Vagina (tissue), 2 donors: ENCODE results near the gene C12orf60. TPM values are rescaled to one million over a fixed set of nuclear protein-coding genes. Genes with fewer than 3 reads are reported as not detected.
"Not testable (repeated sequence)": the region's sequence is repeated elsewhere in the genome, so short reads cannot be mapped to it uniquely, and the experiment has no call there.

Experiments used
- DNase-seq, 2 donors: peaks; one replicate each; pipeline ENCODE4 v3.0.0-alpha.2; 2017; ENCODE audit errors: extremely low spot score in 2 of 2
- H3K27ac ChIP-seq: fragments of 200-600 bp; sonication (generic); one replicate; pipeline ENCODE4 v1.5.1; 2019
- H3K27me3 ChIP-seq: fragments of 200-600 bp; sonication (generic); one replicate; pipeline ENCODE4 v1.5.1; 2019
- H3K36me3 ChIP-seq, 2 donors: fragments of 200-600 bp; sonication (generic); one replicate each; pipeline ENCODE4 v1.5.1; 2017 to 2019
- H3K4me1 ChIP-seq: fragments of 200-600 bp; sonication (generic); one replicate; pipeline ENCODE4 v1.5.1; 2019
- H3K4me3 ChIP-seq, 2 donors: fragments of 200-600 bp; sonication (generic); 1 replicate in 1 of 2; 2 replicates in 1 of 2; pipeline ENCODE4 v1.5.1; 2016 to 2019
- H3K9me3 ChIP-seq: fragments of 200-600 bp; sonication (generic); one replicate; pipeline ENCODE4 v1.5.1; 2019
- POLR2A ChIP-seq, 2 donors: fragments of 450-650 bp; IDR thresholded peaks; one replicate each; pipeline ENCODE4 v1.6.1; 2017; ENCODE audit warnings: antibody characterized with exemption in 2 of 2, mild to moderate bottlenecking in 2 of 2, moderate library complexity in 2 of 2
- POLR2AphosphoS5 ChIP-seq, 2 donors: sonication (generic); formaldehyde crosslinking; IDR thresholded peaks; one replicate each; pipeline ENCODE4 v1.9.0; 2017; ENCODE audit warnings: antibody characterized with exemption in 2 of 2, mild to moderate bottlenecking in 2 of 2, low read depth in 1 of 2; ENCODE audit not compliant: insufficient read depth in 1 of 2
- intact Hi-C: fragments of 100-400 bp; cut with DNase I; formaldehyde crosslinking; loops from one replicate; pipeline ENCODE4 v1.15.1; 2023
- total RNA-seq: library from RNA; depleted of rRNA; stranded (reverse); fragments of >200 nt; gene quantifications from one replicate; pipeline ENCODE4 v1.2.3, GENCODE V29; 2016
- TF ChIP-seq, protein P1 (sequence below), 3 experiments: fragments of 450-650 bp in 2 of 3; fragments of 200-600 bp in 1 of 3; sonication (generic) in 1 of 3; IDR thresholded peaks; one replicate each; pipeline ENCODE4 v1.5.1; 2017 to 2019; ENCODE audit warnings: antibody characterized with exemption in 3 of 3, mild to moderate bottlenecking in 2 of 3, moderate library complexity in 2 of 3

Gene C12orf60, protein sequence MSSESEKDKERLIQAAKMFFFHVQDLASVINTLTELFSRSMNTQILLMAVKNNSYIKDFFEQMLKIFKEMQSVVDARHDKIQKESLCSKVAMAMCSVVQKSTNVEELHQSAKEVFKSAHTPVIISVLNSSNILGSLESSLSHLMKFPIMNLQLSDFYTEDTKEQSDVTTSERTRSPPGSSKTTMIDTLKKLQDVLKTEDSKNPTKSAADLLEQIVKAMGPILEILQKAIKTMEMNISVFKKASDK
- 0.74 TPM for total RNA-seq

DNA sequence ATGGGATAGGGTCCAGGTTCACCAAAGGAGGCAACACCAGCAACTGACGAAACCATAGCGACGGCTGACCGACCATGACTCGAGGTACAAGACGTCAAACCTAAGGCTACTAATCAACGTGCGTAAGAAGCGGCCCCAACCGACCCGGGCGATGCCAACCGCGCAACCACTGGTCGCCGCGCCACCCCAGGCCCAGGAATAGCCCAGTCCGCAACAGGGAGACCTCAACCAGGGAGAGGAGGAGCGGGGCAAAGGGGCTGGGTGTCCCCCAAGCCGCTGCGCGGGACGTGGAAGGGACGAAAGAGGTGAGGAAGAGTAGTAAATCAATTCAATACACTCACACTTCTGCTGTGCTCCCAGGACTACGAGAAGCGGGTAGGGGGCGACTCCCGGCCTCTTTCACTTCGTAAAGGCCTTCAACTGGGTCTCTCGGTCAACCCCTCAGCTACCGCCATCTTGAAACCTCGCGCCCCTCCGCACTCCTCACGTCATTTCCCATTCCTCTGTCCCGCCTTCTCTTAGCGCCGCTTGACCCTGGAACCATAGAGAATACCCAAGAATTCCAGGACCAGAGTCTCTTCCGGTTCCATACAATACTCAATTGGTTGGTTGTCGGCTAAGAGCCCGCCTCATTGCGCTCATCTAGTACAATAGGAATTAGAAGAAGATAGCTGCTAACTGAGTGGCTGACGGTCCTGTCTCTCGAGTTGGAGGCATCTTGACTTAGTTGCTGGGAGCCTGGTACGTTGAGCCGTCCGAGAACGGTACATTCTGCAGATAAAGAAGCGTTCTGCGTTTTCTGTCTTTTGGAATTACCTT, at the start of gene C12orf60, which contains the start of gene WBP11:
C12orf60 (plus strand) TSS at position 660 of the 819 bp plus-strand sequence. CDS start 19,266 bp downstream, outside the sequence.
WBP11 (minus strand) TSS at position 468 of the 819 bp plus-strand sequence. CDS start 2,095 bp downstream, outside the sequence.
- Histone ChIP-seq H3K27ac (peak within 1 kb of the TSS; percentile 91), H3K27me3 (no peaks in the 10 kb centered on the region), H3K36me3 (peaks cover 0 to 14% of the 10 kb centered on the region in 2 donors), H3K9me3 (no peaks in the 10 kb centered on the region), H3K4me1 (peaks cover 13% of the 10 kb centered on the region), H3K4me3 (peak within 1 kb of the TSS; percentile 85 to 97)
- peak in 1 of 2 donors; percentile 97 for DNase-seq
- intact Hi-C loops: no loop called here
- TF ChIP-seq POLR2AphosphoS5 (IDR thresholded peaks at IDR 0.05; ENCODE audit: insufficient read depth in 1 of 2, low read depth in 1 of 2): peak; percentile 80 to 99
- TF ChIP-seq POLR2A (IDR thresholded peaks at IDR 0.05): peak; percentile 60 to 73
- TF ChIP-seq, protein P1, sequence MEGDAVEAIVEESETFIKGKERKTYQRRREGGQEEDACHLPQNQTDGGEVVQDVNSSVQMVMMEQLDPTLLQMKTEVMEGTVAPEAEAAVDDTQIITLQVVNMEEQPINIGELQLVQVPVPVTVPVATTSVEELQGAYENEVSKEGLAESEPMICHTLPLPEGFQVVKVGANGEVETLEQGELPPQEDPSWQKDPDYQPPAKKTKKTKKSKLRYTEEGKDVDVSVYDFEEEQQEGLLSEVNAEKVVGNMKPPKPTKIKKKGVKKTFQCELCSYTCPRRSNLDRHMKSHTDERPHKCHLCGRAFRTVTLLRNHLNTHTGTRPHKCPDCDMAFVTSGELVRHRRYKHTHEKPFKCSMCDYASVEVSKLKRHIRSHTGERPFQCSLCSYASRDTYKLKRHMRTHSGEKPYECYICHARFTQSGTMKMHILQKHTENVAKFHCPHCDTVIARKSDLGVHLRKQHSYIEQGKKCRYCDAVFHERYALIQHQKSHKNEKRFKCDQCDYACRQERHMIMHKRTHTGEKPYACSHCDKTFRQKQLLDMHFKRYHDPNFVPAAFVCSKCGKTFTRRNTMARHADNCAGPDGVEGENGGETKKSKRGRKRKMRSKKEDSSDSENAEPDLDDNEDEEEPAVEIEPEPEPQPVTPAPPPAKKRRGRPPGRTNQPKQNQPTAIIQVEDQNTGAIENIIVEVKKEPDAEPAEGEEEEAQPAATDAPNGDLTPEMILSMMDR (IDR thresholded peaks at IDR 0.05): no peak

DNA sequence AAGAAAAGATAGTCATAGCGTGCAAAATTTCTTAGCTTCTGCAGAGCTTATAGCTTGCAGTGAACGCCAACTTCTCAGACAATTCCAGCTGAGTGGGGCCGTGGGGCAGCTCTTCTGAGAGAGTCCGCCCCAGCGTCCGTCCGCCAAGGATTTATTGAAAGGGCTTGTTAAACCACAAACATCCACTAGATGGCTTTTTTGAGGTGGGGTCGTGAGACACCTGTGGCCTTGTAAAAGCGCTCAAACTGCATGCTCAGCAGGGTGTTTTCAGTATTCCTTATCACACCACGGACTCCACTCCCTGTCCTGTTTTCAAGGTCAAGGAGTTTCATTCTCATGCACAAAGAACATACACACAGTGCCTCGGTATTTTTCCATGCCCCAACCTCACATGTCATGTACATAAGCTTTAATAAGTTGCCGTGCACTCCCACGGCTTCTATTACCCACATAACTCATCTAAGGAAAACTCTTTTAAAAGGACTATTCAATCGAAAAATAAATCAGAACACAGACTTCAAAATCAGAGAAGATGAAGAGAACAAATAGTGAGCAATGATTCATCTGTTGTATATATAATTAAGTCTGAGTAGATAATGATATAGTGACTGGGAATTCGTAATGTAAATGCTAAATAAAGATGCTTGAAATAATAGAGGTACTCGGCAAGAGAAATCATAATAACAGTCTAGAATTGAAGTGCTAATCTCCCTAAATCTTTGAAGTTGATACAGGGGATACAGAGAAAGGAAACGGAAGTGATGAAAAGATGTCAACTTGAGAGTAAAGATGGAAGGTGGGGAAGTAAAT, 46.9 kb upstream of the C12orf60 start:
- DNase-seq: no peak
- Histone ChIP-seq H3K36me3 (no peaks in the 10 kb centered on the region), H3K9me3 (no peaks in the 10 kb centered on the region), H3K4me1 (no peaks in the 10 kb centered on the region), H3K27me3 (no peaks in the 10 kb centered on the region), H3K4me3 (no peak overlapping the region), H3K27ac (no peak overlapping the region)
- no peak for TF ChIP-seq POLR2A (IDR thresholded peaks at IDR 0.05)
- intact Hi-C loops: no loop called here

DNA sequence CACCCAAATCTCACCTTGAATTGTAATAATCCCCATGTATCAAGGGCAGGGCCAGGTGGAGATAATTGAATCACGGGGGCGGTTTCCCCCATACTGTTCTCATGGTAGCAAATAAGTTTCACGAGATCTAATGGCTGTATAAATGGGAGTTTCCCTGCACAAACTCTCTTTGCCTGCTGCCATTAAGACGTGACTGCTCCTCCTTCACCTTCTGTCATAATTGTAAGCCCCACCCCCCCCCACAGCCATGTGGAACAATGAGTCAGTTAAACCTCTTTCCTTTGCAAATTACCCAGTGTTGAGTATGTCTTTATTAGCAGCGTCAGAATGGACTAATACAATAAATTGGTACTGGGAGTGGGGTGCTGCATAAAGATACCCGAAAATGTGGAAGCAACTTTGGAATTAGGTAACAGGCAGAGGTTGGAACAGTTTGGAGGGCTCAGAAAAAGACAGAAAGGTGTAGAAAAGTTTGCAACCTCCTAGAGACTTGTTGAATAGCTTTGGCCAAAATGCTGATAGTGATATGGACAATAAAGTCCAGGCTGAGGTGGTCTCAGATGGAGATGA, 43.7 kb upstream of the C12orf60 start:
- H3K27me3 ChIP-seq, H3K9me3 ChIP-seq, H3K4me3 ChIP-seq, H3K4me1 ChIP-seq, H3K36me3 ChIP-seq, H3K27ac ChIP-seq, intact Hi-C loops, DNase-seq: not testable (repeated sequence)

DNA sequence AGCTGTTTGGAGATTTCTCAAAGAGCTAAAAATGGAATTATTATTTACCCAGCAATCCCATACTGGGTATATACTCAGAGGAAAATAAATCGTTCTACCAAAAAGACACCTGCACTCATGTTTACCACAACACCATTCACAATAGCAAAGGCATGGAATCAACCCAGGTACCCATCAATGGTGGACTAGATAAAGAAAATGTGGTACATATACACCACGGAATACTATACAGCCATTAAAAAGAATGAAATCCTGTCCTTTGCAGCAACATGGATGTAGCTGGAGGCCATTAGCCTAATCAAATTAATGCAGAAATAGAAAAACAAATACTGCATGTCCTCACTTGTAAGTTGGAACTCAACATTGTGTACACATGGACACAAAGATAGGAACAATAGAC, 38.1 kb upstream of the C12orf60 start:
- Histone ChIP-seq H3K9me3 (no peaks in the 10 kb centered on the region), H3K4me3 (no peak overlapping the region), H3K27ac (no peak overlapping the region), H3K4me1 (peaks cover 15% of the 10 kb centered on the region), H3K27me3 (no peaks in the 10 kb centered on the region), H3K36me3 (no peaks in the 10 kb centered on the region)
- TF ChIP-seq POLR2AphosphoS5 (IDR thresholded peaks at IDR 0.05; ENCODE audit: insufficient read depth in 1 of 2, low read depth in 1 of 2): no peak
- no peak for TF ChIP-seq POLR2A (IDR thresholded peaks at IDR 0.05)
- TF ChIP-seq, protein P1 (IDR thresholded peaks at IDR 0.05): no peak
- DNase-seq: no peak
- intact Hi-C loops: no loop called here

DNA sequence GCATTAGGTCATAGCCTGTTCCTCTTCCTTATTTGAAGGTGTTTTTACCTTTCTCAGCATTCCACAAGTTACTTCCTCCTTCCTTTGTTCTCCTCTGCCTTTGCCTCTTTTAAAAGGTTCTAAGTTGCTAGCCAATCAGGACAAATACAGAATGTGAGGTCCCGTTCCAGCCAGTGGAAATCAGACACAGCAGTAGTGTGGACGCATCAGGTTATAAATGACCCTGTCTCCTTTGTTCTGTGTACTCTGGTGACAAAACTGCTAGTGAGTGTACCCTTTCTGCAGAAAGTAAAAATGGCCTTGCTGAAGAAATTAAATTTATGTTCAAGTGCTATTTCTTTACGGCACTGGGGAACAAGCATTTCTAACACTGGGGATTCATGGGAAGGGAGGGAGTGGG, 37.5 kb upstream of the C12orf60 start:
- H3K9me3 ChIP-seq, H3K36me3 ChIP-seq, H3K27ac ChIP-seq, intact Hi-C loops, H3K4me3 ChIP-seq, H3K27me3 ChIP-seq, DNase-seq: not testable (repeated sequence)
- peaks cover 15% of the 10 kb centered on the region for H3K4me1 ChIP-seq

DNA sequence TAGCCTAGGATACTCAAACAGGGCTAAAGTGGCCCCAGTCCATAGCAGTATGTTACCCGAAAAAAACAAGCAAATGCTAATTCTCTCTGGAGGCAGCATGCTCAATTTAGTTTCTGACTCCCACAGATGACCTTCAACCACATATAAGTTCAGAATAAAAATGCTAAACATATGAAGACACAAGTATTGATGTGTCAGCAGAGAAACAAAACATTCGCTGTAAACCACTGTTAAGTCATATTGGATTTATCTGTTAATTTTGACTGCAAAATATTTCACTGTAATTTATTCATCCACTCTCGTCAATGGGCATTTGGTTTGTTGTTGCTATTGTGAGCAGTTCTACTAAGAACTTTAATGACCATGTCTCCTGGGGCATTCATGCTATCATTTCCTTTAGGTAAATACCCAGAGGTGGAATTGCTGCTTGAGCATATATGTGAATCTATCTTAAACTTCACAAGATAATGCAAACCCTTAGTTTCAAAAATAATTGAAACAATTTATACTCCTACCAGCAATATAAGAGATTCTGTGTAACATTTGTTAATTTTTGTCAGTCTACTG, 36.7 kb upstream of the C12orf60 start:
- Histone ChIP-seq H3K27me3 (no peaks in the 10 kb centered on the region), H3K9me3 (no peaks in the 10 kb centered on the region), H3K36me3 (no peaks in the 10 kb centered on the region), H3K4me3 (no peak overlapping the region), H3K27ac (no peak overlapping the region), H3K4me1 (peaks cover 20% of the 10 kb centered on the region)
- TF ChIP-seq POLR2AphosphoS5 (IDR thresholded peaks at IDR 0.05; ENCODE audit: insufficient read depth in 1 of 2, low read depth in 1 of 2): no peak
- intact Hi-C loops: no loop called here
- DNase-seq: no peak
